Measurements from ENCODE around the gene OR2L3.
"Not testable (repeated sequence)": the region's sequence is repeated elsewhere in the genome, so short reads cannot be mapped to it uniquely, and the experiment has no call there.

OR2L3 gene, protein sequence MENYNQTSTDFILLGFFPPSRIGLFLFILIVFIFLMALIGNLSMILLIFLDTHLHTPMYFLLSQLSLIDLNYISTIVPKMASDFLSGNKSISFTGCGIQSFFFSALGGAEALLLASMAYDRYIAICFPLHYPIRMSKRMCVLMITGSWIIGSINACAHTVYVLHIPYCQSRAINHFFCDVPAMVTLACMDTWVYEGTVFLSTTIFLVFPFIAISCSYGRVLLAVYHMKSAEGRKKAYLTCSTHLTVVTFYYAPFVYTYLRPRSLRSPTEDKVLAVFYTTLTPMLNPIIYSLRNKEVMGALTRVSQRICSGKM

DNA sequence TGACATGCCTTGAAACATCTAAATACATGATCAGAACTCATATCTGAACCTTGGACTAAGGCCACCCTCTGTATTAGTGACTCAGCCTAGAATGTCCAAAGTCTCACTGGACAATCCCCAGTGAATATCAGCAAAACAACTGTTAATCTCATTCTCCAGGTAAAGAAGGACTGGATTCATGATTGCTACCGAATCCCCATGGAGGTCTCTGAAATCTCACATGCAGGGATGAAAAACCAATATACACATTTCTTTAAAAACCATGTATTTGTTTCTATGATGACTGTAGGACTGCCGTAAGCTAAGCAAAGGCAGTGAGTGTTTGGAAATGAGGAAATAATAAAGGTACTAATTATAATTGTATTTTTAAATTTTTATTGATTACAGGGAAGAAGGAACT, at the start of gene OR2L3:
OR2L3 (plus strand) TSS at position 301 of the 400 bp plus-strand sequence. CDS start 13,846 bp downstream, outside the sequence.
- DNase-seq, result no peak

DNA sequence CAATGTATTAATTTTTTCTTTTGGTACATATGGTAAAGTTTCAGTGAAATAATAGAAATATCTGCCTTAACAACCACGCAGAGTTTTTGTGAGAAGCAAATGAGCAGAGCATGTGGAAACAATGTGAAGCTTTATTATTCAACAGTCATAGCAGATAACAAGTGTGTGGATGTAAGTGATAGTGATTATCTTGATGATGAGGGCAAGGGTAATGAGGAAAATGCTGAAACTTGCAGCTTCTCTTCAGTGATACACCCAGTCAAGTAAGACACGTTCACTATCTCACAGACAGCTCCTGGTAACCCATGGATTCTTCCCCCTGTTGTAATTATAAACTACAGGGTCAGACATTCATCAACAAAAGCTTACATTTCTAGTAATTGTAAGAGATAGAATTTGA, 47.8 kb upstream of the OR2L3 start:
- no peak for DNase-seq

- DNase-seq, result no peak
These were observed 46.5 kb upstream of the OR2L3 start for GRCh38 chr1:248000169-248000568.

DNA sequence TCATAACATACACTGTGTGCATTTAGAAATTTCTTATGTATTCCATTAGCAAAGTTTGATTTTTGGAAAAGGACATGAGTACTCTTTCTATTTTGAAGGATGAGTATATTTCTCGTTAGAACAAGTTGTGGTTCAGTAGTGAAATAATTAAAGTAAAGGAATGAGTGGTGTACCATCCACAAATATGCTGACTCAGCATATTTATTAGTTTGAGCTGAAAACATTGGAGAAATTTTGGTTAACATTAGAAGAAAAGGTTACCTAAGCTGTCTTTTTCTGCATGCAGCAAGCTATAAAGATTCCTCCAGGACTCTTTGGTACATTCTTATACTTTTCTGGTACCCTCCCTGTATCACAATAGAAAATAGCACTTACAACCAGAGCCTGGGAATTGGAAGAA, 38.9 kb upstream of the OR2L3 start:
- DNase-seq, result no peak

DNA sequence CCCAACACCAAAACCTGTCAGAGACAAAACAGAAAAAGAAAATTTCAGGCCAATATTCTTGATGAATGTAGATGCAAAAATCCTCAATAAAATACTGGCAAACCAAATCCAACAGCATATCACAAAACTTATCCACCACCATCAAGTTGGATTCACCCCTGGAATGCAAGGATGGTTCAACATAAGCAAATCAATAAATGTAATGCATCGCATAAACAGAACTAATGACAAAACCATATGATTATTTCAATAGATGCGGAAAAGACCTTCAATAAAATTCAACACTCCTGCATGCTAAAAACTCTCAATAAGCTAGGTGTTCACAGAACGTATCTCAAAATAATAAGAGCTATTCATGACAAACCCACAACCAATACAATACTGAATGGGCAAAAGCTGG, 37.0 kb upstream of the OR2L3 start:
- no peak for DNase-seq

DNA sequence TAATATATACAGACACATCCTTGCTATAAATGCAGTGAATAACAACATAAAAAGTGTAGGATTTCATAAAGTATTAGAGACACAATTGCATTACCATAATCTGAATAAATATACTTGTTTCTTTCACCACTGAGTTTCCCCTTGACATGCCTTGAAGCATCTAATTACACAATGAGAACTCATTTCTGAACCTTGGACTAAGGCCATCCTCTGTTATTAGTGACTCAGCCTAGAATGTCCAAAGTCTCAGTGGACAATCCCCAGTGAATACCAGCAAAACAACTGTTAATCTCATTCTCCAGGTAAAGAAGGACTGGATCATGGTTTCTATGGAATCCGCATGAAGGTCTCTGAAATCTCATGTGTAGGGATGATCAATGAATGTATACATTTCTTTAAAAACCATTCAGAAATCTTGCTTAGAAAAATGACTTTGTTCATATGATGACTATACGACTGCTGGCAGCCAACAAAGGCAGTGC, 33.4 kb upstream of the OR2L3 start, which contains the start of gene OR2L5:
OR2L5 (plus strand) TSS at position 432 of the 482 bp plus-strand sequence. CDS start 8,288 bp downstream, outside the sequence.
- DNase-seq, result no peak

- no peak for DNase-seq
These were observed 30.8 kb upstream of the OR2L3 start for GRCh38 chr1:248015803-248016202.

GRCh38 chr1:248029770-248030169, 16.9 kb upstream of the OR2L3 start, which contains the start of gene OR2L2:
TSS of gene OR2L2 (plus strand) at chr1:248030070. CDS start at chr1:248038268, 8,198 bp downstream.
- no peak for DNase-seq

GRCh38 chr1:248045209-248045608, 1.4 kb upstream of the OR2L3 start:
- DNase-seq, result no peak

GRCh38 chr1:248047008-248047407, 372 bp downstream of the OR2L3 start:
- no peak for DNase-seq

GRCh38 chr1:248054671-248055070, 8.0 kb downstream of the OR2L3 start:
- DNase-seq, result no peak

- no peak for DNase-seq
These were observed 8.6 kb downstream of the OR2L3 start for GRCh38 chr1:248055261-248055660.

- no peak for DNase-seq
These were observed 18.4 kb downstream of the OR2L3 start for GRCh38 chr1:248065071-248065470.

GRCh38 chr1:248065604-248066003, 19.0 kb downstream of the OR2L3 start:
- DNase-seq, result no peak

DNA sequence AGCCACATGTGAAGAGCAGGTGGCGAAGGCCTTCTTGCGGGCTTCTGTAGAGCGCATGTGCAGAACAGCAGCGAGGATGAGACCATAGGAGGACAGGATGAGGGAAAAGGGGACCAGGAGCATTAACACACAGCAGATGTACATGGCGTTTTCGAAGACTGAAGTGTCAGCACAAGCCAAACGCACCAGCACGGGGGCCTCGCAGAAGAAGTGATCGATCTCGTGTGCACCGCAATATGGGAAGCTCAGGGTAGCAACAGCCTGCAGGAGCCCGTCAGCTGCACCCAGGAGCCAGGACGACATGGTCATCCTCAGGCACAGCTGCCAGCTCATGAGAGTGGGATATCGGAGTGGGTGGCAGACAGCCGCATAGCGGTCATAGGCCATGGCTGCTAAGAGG, 37.2 kb downstream of the OR2L3 start:
- DNase-seq, result not testable (repeated sequence)

GRCh38 chr1:248094884-248095283, 48.2 kb downstream of the OR2L3 start, which contains the start of gene OR2L13:
TSS of gene OR2L13 (plus strand) at chr1:248095184. CDS start at chr1:248099376, 4,192 bp downstream.
- DNase-seq, result no peak

GRCh38 chr1:248098529-248098928, 51.9 kb downstream of the OR2L3 start:
- no peak for DNase-seq

- DNase-seq, result no peak
These were observed 56.2 kb downstream of the OR2L3 start for GRCh38 chr1:248102847-248103246.

DNA sequence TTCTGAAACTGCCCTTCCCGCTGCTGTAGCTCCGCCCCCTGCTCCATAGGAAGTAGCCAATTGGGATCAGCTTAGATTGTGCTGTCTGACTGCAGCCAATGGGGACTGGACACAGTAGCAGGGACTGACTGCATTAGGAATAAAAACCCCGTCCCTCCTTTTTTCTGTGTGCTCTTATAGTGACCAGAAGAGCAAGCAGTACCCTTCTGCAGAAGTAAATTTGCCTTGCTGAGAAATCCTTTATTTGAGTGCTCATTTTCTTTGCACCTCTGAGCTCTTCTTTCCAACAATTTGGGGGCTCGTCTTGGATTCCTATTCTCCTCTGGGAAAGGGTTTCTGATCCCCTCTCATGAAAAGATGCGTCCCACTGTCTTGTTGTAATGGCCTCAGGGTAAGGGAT, 64.5 kb downstream of the OR2L3 start:
- DNase-seq, result no peak
